Activated CD8-positive, alpha-beta memory T cell treated with anti-CD3 and anti-CD28 coated beads, Interleukin-2, amount 50 U/mL, for 1 hour (primary cell): Measurements from ENCODE around the gene KCNIP4.
"Not testable (repeated sequence)": the region's sequence is repeated elsewhere in the genome, so short reads cannot be mapped to it uniquely, and the experiment has no call there.

ENCODE experiments used
- DNase-seq: peaks from one replicate; pipeline ENCODE4 v3.0.0-alpha.2; 2020; ENCODE audit errors: extremely low read depth

Gene KCNIP4

DNA sequence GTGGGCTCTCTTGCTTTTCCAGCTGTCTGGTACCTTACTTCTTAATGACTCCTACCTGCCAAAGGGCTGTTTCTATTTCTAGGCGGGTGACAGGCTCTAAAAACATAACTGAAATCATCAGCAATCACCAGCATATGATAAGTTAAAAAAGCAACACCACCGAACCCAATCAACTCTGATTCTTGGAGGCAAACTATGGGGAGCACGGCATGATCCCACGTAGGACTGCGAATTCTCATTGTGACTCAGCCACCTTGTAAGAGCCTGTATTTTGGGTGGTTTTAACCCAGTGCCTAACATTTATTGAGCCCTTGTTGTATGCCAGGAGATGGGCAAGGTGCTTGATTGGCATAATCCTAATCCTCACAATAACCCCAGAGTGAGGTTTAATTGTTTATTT lies 1091.5 kb downstream of the KCNIP4 start:
- DNase-seq, result no peak

DNA sequence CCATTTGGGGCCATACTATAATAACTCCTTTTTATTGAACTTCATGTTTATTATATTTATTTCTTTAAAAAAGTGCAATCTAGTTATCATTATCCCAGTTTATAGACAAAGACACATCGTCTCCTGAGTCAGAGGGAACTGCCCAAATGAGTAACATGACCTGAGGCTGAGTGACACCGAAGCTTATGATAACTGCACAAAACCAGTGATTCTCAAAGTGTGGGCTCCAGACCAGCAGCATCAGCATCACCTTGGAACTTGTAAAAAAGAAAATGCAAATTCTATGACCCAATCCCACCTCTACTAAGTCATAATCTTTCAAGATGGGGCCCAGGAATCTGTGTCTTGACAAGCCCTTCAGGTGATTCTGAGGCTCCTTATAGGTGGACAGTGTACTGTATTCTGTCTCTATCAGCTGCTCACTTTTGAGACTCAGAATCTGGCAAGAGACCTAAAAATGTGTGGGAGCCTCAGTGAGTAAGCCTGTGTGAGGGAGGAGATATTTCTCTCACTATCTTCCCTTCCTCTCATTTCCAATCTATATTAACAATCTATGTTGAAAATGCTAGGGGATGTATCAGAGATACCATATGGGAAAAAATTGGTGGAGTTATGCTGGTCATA lies 1101.3 kb downstream of the KCNIP4 start:
- no peak for DNase-seq

- DNase-seq, result no peak
Observed at GRCh38 chr4:20844311-20844710, 1104.3 kb downstream of the KCNIP4 start.

GRCh38 chr4:20840648-20841190 lies 1107.9 kb downstream of the KCNIP4 start:
- no peak for DNase-seq

- DNase-seq, result no peak
Observed at GRCh38 chr4:20839957-20840356, 1108.6 kb downstream of the KCNIP4 start.

DNA sequence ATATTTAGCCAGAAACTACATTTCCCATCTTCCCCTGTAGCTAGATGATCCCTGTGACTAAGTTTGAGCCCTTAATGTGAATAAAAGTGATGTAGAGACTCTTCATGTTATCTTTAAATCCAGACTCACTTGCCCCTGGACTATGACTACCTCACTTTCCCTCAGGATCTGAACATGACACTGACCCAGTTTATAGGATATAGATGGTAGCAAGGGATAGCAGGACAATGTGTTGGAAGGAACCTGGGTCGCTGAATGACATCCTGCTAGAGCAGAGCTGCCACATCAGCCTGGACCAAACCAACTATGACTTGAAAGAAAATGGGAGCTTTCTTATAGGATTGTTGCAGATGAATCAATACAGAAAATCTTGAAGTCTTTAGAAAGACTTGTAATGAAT lies 1110.1 kb downstream of the KCNIP4 start:
- no peak for DNase-seq

- no peak for DNase-seq
Observed at GRCh38 chr4:20832826-20833225, 1115.7 kb downstream of the KCNIP4 start.

- DNase-seq, result no peak
Observed at GRCh38 chr4:20831746-20832145, 1116.8 kb downstream of the KCNIP4 start.

GRCh38 chr4:20829617-20830357 lies 1118.8 kb downstream of the KCNIP4 start:
- DNase-seq, result no peak

DNA sequence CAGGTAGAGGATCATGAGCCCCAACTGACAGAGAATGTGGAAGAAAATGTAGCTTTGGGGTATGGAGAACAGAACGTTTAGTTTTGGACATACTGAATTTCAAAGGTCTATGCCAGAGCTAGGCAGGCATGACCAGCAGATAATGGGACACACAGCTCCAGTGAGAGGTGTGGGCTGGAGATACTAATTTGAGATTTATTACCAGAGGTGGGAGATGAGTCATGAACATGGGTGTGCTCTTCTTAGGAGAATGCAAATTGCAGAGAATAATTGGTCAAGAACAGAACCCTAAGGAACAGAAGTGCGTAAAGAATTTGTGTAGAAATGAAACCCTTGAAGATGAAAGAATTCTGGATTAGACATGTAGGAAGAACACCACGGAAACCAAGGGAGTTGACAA lies 1123.1 kb downstream of the KCNIP4 start:
- DNase-seq, result no peak

DNA sequence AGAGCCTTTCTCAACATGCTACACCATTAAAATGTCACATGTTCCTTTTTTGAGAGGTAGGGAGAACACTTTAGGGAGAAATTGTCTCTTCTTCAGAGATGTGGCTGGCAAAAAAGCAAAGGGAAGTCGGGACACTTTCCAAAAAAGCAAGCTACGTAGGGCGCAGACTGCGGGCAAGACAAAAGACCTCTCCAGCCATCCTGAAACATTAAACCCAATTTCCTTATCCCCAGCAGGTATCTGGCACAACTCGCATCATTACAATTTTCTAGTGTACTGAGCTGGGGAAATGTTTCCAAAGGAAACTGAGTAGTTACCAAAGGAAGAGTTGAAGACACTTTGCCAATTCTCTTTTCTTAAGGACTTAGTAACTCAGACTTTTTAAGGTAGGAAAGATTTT lies 1132.3 kb downstream of the KCNIP4 start:
- DNase-seq, result no peak

GRCh38 chr4:20813700-20814099 lies 1134.9 kb downstream of the KCNIP4 start:
- no peak for DNase-seq

GRCh38 chr4:20809812-20810211 lies 1138.8 kb downstream of the KCNIP4 start:
- no peak for DNase-seq

GRCh38 chr4:20805716-20806115 lies 1142.9 kb downstream of the KCNIP4 start:
- DNase-seq, result no peak

- no peak for DNase-seq
Observed at GRCh38 chr4:20787940-20788665, 1160.5 kb downstream of the KCNIP4 start.

DNA sequence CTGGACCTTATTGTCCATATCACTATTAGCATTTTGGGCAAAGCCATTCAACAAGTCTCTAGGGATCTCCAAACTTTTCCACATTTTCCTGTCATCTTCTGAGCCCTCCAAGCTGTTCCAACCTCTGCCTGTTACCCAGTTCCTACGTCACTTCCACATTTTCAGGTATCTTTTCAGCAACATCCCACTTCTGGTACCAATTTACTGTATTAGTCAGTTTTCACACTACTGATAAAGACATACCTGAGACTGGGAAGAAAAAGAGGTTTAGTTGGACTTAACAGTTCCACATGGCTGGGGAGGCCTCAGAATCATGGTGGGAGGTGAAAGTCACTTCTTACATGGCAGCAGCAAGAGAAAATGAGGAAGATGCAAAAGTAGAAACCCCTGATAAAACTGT lies 1165.4 kb downstream of the KCNIP4 start:
- DNase-seq, result not testable (repeated sequence)

DNA sequence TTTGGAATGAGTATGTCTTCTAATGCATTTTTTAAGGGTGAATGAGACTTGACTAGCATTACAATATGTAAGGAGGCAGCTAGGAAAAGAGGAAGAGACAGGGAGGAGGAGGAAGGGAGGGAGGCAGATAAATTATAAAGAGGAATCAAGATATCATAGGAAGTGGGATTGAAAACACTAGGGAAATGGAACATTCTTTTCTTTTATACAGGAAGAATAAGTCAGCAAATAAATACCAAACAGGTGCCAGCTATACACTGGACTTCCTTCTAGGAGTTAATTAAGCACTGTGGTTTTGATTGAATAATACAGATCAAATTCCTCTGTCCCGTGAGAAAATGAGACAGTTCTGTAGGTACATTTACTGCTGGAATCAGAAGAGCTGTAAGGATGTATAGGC lies 1169.7 kb downstream of the KCNIP4 start:
- DNase-seq, result no peak

GRCh38 chr4:20773144-20773997 lies 1175.2 kb downstream of the KCNIP4 start:
- no peak for DNase-seq

DNA sequence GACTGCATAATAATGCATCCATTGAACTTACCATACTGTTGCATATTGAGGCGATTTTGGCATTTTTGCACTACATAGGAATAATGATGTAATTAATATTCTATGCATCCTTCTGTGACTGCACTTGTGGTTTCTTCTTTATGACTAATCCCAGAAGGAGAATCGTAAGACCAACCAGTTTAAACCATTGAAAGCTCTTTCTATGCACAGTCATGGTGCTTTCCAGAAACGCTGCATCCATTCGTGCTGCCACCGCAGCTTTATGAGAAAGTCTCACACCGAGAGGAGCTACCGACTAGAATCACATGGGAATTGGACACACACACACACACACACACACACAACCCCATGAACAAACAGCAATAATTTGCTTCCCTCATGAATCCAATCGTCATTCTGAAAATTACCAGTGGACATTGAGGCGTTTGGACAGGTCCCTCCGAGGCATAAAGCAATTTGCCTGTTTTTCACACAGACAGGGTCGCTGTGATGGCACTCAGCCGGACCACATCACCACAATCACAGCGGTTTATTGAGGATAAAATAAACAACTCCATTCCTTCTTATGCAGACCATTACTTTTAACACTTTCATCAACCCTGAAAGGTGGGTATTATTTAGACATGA lies 1184.1 kb downstream of the KCNIP4 start:
- DNase-seq, result no peak

- DNase-seq, result no peak
Observed at GRCh38 chr4:20761826-20762225, 1186.7 kb downstream of the KCNIP4 start.

DNA sequence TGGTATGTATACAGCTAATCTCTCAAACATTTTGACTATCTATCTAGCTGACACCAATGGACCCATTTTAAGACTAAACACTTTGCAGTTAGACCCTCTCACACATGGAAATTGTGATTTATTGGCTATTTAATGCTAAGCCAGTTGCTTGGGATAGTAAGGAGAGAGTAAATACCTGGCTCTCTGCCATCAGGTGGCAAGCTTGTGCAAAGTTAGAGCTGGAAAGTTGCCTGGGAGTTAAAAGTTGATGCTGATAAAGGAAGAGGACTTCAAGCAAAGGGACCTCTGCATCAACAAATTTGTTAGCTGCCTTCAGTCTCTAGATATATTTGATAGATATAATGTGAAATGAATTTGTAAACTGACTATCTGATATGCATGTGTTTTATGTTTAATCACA lies 1187.2 kb downstream of the KCNIP4 start:
- DNase-seq, result no peak
